GM12865 (cell line): ENCODE measurements around the gene BCO2.

Experiments used
- DNase-seq: peaks from one replicate; pipeline ENCODE4 v3.0.0; 2010; ENCODE audit warnings: low read depth
- H3K4me3 ChIP-seq: 2 replicates; pipeline ENCODE4 v1.5.1; 2011; ENCODE audit warnings: mild to moderate bottlenecking, low read depth, low read length, control low read depth
- TF ChIP-seq, protein P1 (sequence below): IDR thresholded peaks from 2 replicates; pipeline ENCODE4 v1.5.1; 2011; ENCODE audit warnings: low read length, control low read depth, low read depth, inconsistent platforms; ENCODE audit not compliant: insufficient read depth; ENCODE audit errors: missing control alignments

Gene BCO2

GRCh38 chr11:112247201-112247600 lies 71.9 kb downstream of the BCO2 start:
- TF ChIP-seq, protein P1, sequence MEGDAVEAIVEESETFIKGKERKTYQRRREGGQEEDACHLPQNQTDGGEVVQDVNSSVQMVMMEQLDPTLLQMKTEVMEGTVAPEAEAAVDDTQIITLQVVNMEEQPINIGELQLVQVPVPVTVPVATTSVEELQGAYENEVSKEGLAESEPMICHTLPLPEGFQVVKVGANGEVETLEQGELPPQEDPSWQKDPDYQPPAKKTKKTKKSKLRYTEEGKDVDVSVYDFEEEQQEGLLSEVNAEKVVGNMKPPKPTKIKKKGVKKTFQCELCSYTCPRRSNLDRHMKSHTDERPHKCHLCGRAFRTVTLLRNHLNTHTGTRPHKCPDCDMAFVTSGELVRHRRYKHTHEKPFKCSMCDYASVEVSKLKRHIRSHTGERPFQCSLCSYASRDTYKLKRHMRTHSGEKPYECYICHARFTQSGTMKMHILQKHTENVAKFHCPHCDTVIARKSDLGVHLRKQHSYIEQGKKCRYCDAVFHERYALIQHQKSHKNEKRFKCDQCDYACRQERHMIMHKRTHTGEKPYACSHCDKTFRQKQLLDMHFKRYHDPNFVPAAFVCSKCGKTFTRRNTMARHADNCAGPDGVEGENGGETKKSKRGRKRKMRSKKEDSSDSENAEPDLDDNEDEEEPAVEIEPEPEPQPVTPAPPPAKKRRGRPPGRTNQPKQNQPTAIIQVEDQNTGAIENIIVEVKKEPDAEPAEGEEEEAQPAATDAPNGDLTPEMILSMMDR, result no peak
- no peak overlapping the region for H3K4me3 ChIP-seq
- DNase-seq, result no peak

GRCh38 chr11:112248201-112248600 lies 72.9 kb downstream of the BCO2 start:
- no peak for DNase-seq
- TF ChIP-seq, protein P1, result no peak
- H3K4me3 ChIP-seq, result no peak overlapping the region

DNA sequence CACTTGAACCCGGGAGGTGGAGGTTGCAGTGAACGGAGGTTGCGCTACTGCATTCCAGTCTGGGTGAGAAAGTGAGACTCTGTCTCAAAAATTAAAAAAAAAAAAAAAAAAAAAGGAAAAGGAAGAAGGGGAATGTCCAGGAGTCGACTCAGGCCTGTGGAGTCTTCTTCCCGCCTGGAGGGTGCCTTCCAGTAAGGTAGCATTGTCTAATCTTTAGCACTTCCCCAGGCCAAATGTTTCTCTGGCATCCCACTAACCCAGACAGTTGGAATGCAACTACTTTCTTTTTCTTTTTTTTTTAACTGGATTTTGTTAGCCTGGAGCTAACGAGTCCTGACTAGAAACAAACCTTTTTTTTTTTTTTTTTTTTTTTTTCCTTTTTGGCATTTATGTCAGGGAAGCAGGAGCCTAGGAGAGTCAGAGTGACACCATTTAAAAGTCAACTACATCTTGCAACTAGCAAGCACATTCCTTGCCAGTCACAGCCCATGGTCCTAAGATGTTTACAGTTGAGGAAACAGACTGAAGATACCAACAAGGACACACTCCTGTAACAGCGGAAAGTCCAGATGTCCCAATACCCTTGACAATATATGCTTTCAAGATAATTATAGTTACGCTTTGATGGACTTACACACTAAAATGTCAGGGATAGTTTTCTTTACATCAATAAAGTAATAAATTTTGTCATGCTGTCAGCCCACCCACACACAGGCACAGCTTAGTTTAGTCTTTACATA lies 74.7 kb downstream of the BCO2 start:
- DNase-seq, result no peak
- TF ChIP-seq, protein P1, result no peak
- H3K4me3 ChIP-seq, result no peak overlapping the region

DNA sequence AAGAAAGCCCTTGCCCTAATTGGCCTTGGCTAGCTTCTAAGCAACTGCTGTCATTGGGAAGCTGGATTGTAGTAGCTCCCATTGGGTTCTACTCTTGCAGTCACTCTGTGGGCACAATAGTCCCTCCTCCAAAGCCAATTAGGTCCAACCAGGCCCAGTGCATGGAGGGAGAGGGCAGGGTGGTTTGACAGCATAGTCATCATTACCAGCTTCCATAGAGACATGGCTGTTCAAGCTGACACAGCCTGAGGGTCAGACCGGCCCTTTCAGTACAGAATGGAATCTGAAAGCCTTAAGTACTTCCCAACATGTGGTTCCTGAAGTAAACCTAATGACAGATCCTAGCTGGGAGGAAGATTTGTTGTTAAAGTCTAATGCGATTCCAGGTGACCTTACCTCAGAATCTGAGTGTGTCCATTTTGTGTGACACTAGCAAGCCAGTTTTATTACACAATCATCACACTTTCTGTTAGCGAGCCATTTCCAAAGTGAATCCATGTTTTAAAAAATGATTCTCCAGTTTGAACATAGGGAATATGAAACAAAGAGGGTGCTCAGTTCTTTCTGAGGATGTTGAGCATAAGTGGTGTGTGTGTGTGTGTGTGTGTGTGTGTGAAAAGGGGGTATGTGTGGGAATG lies 78.4 kb downstream of the BCO2 start:
- DNase-seq, result no peak
- H3K4me3 ChIP-seq, result no peak overlapping the region
- TF ChIP-seq, protein P1, result no peak

- no peak for DNase-seq
- no peak overlapping the region for H3K4me3 ChIP-seq
- TF ChIP-seq, protein P1, result no peak
Measured at GRCh38 chr11:112255067-112255720, 79.9 kb downstream of the BCO2 start.

DNA sequence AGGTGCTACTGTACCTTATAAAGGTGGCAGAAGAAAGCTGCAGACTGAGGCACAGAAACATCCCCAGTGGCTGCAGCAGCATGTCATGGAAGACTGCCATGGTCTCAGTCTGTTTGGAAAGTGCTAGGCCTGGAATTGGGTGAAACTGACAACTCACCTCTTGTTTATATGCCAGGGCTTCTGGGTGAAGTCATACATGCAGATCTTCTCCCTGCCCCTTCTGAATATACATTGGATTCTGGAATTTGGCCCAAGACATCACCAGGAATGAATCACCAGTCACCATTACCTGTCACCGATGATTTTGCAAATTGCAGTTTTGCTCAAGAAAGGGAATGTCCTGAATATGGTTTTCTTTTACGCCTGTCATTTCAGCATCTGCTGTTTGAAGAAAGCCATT lies 85.2 kb downstream of the BCO2 start, which contains the start of gene PLET1:
Gene PLET1 (minus strand): TSS at position 371 of the 400 bp plus-strand sequence. CDS start 271 bp downstream, at position 100.
- H3K4me3 ChIP-seq, result no peak within 1 kb of the TSS
- DNase-seq, result no peak
- TF ChIP-seq, protein P1, result no peak
